HG03159 (cell line): ENCODE measurements around the gene MAP3K14.
"Not testable (repeated sequence)": the region's sequence is repeated elsewhere in the genome, so short reads cannot be mapped to it uniquely, and the experiment has no call there.

Experiments used
- ATAC-seq: cut with Tn5 transposase; IDR thresholded peaks from one replicate; pipeline ENCODE4 v1.9.1; 2021; ENCODE audit warnings: mild to moderate bottlenecking, moderate library complexity; ENCODE audit not compliant: unreplicated experiment

Gene MAP3K14

DNA sequence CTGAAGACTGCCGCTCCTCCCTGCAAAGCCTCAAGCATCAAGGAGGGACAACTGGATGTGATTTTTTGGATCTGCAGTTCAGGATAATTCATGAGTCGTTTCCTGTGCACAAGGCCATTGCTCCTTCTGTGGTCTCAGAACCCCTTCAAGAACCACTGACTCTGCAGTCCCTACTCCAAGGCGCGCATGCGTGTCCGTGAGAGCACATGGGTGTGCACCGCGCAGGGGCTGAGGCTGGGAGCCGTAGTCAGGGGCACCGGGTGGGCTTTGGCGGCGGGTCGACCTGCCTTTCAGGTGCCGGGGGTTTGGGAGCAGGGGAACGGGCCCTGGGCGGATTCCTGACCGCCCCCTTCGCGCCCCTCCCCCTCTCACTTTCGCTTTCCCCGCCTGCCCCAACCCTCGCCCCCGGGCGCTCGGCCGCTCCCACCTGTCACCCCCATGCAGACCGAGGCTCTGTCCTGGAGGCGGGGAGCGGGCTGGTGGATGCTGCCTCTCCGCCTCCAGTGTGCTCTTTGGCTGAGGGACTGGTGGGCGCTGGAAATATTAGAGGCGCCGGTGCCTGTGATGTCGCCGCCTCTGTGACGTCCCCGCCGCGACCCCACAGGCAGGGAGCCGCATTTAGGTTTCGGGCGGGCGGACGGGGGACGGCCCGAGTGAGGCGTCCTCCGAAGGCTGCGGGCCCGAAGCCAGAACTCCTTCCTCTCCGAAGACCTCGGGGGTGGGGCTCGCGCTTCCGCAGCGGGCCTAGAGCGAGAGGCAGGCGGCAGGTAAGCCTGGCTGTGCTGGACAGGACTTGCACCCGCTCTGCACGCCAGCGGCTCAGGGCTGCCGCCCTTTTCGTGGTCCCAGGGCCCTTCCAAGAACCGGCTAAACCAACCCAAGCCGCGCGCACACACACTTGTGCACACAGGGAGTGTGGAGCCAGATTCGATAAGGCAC is 55.0 kb downstream of the MAP3K14 start, which contains the start of gene SPATA32:
Gene SPATA32, minus strand, starts transcription at position 518 of the 939 bp plus-strand sequence. Its CDS starts 78 bp downstream, at position 440.
- peak; percentile 46 for ATAC-seq

DNA sequence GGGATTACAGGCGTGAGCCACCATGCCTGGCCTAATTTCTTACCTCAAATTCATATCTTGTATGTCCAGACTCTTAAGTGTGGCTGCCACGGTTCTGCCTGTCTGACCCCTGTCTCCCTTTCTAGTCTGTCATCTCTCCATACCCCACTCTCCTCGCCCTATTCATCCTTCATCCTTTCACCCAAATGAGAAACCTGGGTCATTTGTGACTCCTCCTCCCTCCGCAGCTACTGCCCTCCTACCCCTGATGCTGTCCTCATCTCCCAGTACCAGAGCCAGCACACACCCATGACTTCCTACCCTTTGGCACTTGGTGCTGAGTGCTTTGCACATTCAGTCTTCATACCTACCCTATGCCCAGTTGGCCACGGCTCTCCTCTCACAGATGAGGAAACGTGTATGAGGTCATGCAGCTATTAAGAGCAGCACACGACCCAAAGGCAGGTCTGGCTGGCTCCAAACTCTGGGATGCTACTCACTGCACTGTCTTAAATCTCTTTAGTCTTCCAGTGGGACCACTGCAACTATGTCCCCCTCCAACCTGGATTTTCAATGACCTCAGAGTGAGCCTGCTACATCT is 56.5 kb downstream of the MAP3K14 start:
- ATAC-seq, result no peak

DNA sequence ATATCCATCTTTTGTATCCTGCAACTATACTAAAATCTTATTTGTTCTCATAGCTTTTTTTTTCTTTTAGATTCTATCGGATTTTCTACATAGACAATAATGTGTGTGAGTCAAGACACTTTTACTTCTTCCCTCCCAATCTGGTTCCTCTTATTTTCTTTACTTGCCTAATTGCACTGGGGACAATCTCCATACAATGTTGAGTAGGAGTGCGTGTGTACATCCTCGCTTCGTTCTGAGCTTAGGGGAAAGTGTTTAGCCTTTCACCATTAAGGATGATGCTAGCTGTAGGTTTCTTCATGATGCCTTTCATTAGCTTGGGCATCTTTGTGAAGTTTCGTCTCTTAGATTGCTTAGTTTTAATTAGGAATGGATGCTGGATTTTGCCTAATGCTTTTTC is 57.8 kb downstream of the MAP3K14 start:
- no peak for ATAC-seq

DNA sequence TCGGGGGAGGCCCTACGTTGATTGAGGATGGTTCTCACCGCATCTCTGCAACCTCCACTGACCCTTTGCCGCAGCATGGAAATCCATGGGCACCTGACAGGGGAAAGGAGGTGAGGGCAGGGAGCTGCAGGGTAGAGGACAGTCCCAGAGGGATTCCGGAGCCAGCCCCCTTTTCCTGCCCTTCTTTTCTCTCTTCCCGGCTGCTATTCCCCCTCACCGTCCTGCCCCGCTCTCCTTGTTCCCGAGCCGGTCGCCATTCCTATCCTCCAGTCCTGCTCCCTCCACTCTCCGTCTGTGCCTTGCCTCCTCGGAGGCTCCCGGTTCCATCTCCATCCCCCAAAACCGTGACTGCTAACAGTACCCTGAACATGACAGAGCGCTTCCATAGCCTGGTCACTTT is 59.7 kb downstream of the MAP3K14 start:
- ATAC-seq, result no peak

DNA sequence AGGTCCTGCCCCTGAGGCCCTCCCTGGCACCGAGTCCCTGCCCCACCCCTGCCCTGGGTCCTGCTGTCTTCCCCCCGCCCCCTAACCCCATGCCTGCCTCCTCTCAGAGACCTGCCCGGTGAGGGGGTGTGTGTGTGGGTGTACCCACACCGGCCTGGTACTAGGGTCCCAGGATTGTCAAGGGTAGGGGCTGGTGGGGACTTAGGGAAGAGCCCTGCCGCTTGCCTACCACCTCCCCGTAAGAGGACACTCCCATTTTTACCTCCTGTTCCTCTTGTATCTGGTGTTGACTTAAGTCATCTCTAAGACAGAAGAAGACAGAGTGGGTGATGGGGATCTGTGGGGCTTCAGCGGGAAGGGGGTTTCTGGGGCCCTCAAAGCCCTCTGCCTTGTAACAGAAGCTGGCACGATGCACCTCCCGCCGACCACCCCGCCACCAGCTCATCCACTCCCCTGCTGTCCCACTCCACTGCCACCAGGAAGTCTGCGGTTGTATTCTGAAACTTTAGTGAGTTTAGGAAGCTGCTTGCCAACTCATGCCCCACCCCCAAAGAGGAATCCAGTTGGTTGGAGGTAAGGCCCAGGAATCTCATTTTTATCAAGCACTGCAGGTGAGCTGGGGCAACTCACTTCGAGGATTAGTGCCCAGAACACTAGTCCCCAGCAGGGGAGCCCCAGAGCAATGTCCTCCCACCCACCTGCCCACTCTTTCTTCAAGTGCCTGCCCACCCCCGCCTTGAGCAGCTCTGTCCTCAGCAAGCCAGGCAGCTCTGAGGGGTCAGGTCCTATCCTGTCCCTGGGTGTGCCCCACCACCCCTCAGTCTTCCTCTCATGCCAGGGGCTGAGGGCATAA is 60.5 kb downstream of the MAP3K14 start:
- no peak for ATAC-seq

DNA sequence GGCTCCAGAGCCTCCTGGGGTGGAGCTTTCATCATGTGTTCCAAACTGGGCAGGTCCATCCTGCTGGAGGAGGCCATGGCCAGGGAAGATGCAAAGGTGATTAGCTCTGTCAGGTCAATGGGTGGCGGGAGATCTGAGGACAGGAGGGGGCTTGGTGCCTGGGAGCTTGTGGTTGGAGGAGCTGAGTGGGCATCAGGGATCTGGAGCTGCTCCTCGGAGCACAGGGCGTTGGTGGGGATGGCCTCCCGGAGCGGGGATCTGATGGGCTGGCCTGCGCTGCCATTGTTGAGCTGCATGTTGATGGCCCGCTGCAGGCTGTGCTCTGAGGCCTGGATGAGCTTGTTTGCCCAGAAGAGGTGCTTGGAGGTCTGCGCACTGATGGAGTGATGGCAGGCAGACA is 61.5 kb downstream of the MAP3K14 start:
- ATAC-seq, result no peak

DNA sequence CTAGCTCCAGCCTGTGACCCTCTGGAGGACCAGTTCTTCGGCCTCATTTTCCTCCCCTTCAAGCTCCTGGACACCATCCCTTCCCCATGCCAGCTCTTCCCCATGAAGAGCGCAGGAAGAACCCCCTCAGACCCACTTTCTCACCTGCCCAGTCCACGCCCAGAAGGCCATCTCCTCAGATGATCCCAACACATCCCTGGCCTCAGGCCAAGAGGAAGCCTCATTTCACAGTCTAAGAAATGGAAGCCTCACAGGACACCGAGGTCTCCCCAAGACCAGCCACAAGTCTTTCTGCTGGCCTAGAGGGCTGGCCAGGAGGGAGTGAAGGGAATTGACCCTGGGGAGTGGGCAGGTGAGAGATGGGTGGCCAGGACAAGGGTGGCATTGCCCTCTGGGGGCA is 62.9 kb downstream of the MAP3K14 start:
- ATAC-seq, result no peak

DNA sequence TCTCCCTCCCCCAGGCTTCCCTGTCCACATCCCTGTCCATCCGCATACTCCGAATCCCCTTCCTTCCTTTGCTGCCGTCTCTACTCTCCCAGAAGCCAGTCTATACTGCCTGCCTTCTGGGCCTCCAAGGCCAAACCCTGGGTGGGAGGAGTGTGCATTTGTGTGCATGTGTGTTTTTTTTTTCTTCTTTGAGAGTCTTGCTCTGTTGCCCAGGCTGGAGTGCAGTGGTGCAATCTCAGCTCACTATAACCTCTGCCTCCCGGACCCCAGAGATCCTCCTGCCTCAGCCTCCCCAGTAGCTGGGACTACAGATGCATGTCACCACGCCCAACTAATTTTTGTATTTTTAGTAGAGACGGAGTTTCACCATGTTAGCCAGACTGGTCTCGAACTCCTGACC is 63.6 kb downstream of the MAP3K14 start:
- ATAC-seq, result not testable (repeated sequence)

DNA sequence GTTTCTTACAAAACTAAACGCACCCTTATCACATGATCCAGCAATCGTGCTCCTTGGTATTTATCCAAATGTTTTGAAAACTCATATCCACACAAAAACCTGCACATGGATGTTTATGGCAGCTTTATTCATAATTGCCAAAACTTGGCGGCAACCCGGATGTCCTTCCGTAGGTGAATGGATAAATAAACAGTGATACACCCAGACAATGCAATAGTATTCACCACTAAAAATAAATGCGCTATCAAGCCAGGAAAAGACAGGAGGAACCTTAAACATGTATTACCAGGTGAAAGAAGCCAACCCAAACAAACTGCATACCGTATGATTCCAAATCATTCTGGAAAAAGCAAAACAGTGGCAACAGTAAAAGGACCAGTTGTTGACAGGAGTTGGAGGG is 64.9 kb downstream of the MAP3K14 start:
- ATAC-seq, result no peak

DNA sequence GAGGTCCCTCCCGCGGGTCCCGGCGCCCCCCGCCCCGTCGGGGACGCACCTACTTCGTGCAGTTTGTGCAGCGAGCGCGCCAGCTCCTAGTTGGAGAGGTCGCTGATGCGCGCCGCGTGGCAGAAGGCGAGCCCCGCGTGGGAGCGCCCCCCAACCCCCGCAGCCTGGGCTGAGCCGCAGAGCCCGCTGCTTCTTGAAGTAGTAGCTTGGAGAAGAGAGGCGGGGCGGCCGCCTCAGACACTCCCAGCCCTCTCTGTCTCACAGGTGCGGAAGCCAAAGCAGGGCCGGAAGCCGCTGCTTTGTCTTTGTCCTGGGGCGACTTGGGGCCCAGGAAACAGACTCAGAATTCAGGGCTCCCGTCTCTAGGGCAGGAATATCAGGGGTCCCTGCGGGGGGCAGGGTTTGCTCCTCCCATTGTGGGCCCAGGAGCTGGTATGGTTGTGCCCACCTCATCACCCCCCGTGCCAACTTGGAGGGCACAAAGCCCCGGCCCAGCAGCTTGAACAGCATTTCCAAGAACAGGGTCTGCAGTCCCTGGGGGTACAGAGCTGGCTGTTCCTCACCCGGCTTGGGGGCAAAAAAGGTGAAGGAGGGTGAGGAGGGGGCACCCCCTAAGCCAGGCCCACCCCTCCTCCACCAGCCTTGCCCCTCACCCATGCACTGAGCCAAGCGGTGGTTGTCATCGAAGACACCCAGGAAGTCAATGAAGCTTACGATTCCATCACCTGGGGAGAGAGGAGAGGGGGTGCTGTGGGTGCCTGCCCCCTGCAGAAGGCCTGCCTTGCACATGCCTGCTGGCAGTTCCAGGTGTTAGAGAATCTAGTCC is 68.5 kb downstream of the MAP3K14 start:
- ATAC-seq, result peak; percentile 65

DNA sequence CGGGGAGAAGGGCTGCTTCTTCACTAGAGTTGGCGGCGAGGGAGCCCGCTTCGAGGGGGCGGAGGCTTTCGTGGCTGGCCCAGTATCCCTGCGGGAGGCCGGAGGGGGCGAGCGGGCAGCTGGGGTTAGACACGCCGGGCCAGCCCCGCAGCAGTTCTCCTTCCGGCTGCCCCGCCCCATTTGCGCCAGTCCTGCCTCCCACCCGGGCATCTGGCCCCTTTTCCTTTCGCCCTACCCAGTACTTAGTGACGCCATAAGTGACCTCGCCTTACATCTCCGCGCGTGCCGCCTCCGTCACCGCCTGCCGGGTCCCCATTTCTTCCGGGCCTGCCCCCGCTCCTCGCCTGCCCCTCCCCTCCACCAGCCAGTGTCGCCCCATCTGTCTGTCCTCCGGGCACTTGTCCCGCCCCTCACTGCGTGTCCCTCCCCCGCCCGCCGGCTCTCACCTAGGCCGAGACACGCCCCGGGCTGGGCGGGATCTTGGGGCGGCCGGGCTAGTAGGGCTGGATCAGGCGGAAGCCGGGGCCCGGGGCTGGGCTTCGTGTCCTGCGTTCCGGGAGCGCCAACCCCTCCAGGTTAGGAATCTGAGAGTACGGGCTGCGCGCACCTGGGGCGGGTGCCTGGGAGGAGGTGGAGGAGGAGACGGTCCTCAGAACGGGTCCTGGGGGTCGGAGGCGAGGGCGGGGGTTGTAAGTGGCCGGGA is 69.2 kb downstream of the MAP3K14 start:
- ATAC-seq, result peak; percentile 73

DNA sequence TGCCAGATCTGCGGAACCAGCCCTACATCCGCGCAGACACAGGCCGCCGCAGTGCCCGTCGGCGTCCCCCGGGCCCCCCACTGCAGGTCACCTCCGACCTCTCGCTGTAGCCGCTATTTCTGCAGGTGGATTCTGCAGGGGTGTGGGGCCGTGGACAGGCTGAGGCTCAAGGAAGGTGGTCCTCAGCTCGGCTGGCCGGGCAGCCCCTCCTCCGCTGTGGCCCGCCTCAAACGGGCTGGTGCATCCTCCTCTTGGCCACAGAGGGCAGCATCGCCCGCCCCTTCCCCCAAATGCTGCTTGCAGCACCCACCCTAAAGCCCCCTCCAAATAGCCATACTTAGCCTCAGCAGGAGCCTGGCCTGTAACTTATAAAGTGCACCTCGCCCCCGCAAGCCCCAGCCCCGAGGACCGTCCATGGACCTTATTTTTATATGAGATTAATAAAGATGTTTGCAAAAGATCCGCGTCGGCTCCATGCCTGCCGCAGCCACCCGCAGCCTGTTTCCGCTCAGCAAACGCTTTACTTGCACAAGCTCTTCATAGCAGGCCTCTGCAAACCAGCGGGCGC is 69.9 kb downstream of the MAP3K14 start:
- no peak for ATAC-seq

DNA sequence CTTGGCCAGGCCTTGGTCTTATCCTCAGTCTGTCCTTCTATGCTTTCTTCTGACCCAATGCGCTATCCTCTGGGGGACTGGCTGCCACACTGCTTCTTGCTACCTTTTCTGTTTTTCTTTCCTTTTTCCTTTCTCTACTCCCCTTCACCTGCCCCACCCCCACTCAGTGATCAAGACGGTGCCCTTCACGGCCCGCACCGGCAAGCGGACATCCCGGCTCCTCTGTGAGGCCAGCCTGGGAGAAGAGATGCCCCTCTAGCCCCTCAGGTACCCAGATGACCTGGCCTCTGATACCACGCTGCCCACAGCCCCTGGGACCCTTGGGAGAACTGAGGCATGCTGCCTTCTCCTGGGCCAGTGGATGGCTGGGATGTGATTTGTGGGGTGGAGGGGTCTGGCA is 70.5 kb downstream of the MAP3K14 start:
- ATAC-seq, result no peak

DNA sequence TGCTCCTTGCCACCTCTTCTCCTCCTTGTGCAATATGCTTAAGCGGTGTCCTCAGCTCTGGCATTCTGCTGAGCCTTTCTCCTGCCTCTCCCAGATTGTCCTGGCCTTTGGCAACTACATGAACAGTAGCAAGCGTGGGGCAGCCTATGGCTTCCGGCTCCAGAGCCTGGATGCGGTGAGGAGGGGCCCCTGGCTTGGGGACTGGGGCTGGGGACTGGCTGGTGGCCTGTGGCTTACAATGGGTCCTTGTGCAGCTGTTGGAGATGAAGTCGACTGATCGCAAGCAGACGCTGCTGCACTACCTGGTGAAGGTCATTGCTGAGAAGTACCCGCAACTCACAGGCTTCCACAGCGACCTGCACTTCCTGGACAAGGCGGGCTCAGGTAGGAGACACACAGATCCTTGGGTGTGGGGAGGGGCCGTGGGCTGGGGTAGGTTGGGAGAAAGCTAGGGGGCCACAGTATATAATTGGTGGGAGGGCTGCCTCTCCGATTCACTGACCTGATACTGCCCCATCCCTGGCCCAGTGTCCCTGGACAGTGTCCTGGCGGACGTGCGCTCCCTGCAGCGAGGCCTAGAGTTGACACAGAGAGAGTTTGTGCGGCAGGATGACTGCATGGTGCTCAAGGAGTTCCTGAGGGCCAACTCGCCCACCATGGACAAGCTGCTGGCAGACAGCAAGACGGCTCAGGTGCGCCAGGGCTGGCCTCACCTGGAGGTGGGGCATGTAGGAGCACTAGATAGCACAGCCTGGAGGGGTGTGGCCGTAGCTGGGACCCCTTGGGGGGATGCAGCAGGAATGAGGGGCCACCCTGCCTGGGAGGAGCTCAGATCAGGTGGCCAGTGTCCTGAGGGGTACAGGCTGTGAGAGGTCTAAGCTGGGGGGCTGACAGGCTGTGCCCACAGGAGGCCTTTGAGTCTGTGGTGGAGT is 71.8 kb downstream of the MAP3K14 start:
- ATAC-seq, result no peak

DNA sequence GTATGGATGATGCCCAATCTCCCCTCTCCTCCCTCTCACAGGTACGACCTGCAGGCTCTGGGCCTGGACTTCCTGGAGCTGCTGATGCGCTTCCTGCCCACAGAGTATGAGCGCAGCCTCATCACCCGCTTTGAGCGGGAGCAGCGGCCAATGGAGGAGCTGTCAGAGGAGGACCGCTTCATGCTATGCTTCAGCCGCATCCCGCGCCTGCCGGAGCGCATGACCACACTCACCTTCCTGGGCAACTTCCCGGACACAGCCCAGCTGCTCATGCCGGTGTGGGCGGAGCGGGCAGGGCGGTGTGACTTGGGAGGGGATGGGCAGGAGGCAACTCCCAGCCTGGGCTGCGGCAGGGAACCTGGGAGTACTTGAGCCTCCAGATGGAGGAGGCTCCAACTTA is 73.1 kb downstream of the MAP3K14 start:
- ATAC-seq, result no peak

DNA sequence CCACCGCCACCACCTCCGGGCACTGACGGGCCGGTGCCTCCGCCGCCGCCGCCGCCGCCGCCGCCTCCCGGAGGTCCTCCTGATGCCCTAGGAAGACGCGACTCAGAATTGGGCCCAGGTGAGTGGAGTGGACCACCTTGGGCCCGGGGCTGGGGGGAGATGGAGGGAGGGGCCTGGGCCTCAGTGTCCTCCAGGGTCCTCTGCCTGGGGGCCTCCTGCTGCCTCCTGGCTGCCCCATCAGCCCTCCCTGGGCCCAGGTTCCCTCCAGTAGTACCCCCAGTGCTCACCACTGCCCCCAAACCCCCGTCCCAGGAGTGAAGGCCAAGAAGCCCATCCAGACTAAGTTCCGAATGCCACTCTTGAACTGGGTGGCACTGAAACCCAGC is 74.8 kb downstream of the MAP3K14 start:
- ATAC-seq, result no peak

DNA sequence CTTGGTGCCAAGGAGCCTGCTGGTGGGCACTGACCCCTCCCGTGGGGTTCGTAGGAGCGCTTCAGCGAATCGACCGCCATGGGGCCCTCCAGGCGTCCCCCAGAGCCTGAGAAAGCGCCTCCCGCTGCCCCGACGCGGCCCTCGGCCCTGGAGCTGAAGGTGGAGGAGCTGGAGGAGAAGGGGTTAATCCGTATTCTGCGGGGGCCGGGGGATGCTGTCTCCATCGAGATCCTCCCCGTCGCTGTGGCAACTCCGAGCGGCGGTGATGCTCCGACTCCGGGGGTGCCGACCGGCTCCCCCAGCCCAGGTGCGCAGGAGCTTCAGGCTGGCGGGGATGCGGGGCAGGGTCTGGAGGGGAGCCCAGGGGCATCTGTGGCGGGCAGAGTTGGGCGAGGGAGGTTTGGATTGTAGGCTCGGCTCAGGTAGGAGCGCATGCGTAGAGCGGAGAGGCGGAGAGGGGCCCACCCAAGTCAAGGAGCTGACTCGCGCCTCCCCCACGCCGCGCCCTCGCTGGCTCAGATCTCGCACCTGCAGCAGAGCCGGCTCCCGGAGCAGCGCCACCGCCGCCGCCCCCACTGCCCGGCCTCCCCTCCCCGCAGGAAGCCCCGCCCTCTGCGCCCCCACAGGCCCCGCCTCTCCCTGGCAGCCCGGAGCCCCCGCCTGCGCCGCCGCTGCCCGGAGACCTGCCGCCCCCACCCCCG is 75.3 kb downstream of the MAP3K14 start:
- ATAC-seq, result no peak

DNA sequence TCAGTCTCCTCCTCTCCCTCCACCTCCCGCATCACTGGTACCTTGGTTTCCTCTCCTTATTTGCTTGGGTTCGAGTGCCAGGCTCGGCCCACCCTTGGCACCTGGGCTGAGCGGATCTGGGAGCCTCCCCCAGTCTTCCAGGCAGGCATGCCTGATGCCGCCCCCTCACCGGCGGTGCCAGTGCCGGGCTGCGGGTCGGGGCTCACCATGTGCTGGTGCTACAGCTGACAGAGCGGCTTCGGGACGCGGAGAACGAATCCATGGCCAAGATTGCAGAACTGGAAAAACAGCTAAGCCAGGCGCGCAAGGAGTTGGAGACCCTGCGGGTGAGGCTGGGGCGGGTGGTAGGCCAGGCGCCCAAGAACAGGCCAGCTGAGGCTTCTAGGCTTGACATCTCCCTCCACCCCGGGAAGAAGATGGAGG is 75.9 kb downstream of the MAP3K14 start:
- ATAC-seq, result no peak
